ENCODE results near the gene ABLIM3.
A peak's percentile ranks its signal among the peaks of the same experiment; 100 is the strongest.

The ABLIM3 gene

DNA sequence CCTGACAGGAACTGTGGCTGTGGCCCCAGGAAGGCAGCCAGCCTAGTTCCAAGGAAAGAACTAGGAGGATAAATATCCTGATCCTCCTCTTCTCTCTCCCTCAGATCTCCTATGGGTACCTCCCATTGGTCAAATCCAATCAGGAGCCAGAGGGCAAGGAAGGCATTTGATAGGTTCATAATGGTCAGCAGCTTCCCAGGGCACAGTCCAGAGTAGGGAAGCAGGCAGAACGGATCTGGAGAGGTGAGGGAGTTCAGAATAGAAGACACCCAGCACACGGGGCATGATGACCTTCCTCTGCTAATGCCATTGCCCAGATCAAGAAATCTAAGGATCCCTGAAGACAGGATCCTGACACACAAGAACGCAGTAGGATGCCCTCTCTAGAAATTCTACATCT, 8.6 kb downstream of the ABLIM3 start:
- H3K36me3 ChIP-seq (ENCODE audit: control insufficient read depth in 1 of 2, insufficient read depth in 2 of 2, low read depth in 1 of 2, low read length in 2 of 2), result no peaks in the 10 kb centered on the region
- WGBS, result 56% methylated on average over 2 of the region's 3 CpGs

DNA sequence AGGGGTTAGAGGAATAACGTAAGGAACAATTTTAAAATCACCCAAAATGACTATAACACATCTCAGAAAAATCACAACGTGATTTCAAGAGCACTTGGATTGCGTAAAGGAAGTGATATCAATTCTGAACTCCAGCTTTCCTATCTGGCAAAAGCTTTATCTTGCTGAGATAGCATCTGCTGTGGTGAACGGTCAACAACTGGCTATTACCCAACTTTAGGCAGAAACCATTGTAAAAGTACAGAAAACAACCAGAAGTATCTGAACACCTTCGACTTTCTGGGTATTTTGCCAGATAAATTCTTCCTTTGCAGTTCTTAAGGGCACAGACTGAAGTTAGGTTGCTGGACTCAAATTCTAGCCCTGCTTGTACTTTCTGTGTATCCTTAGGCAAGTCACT, 9.2 kb downstream of the ABLIM3 start:
- H3K4me3 ChIP-seq (ENCODE audit: insufficient read depth in 1 of 2, low read depth in 1 of 2, low read length in 2 of 2), result no peak overlapping the region
- no peak for DNase-seq
- H3K4me1 ChIP-seq (ENCODE audit: control insufficient read depth, insufficient read depth, low read depth, low read length), result peaks cover 14% of the 10 kb centered on the region
- H3K18ac ChIP-seq (ENCODE audit: low read depth in 1 of 2, low read length in 2 of 2), result no peak overlapping the region
- no peaks in the 10 kb centered on the region for H3K27me3 ChIP-seq (ENCODE audit: control insufficient read depth in 1 of 2, insufficient read depth in 1 of 2, low read length in 2 of 2)
- no peak overlapping the region for H2BK15ac ChIP-seq (ENCODE audit: low read depth, poor library complexity, severe bottlenecking)
- no peak overlapping the region for H3K27ac ChIP-seq (ENCODE audit: low read length, poor library complexity, severe bottlenecking)
- no peak overlapping the region for H4K91ac ChIP-seq (ENCODE audit: low read length)
- H3K36me3 ChIP-seq (ENCODE audit: control insufficient read depth in 1 of 2, insufficient read depth in 2 of 2, low read depth in 1 of 2, low read length in 2 of 2), result no peaks in the 10 kb centered on the region
- H3K4ac ChIP-seq (ENCODE audit: low read depth in 1 of 2, low read length in 2 of 2), result no peak overlapping the region
- no peak overlapping the region for H2AFZ ChIP-seq (ENCODE audit: low read depth, low read length)
- H2BK5ac ChIP-seq (ENCODE audit: low read depth, low read length, poor library complexity, severe bottlenecking), result no peak overlapping the region
- H4K8ac ChIP-seq (ENCODE audit: low read length), result no peak overlapping the region
- H2BK12ac ChIP-seq (ENCODE audit: low read length in 2 of 2), result no peak overlapping the region
- H3K23ac ChIP-seq (ENCODE audit: low read length in 2 of 2), result no peak overlapping the region
- H3K79me1 ChIP-seq (replicated peaks; ENCODE audit: low read length, poor library complexity, severe bottlenecking), result peaks cover 7% of the 10 kb centered on the region
- H3K9me3 ChIP-seq (ENCODE audit: control insufficient read depth, low read length), result no peaks in the 10 kb centered on the region
- H3K14ac ChIP-seq (ENCODE audit: low read length in 2 of 2), result no peak overlapping the region
- H2BK120ac ChIP-seq (ENCODE audit: low read depth, low read length), result peak overlapping the region; percentile 57
- H3K4me2 ChIP-seq (ENCODE audit: low read length, poor library complexity, severe bottlenecking), result no peak overlapping the region
- WGBS, result 69% methylated on average over 5 of the region's 5 CpGs
- H2AK5ac ChIP-seq (ENCODE audit: low read length, severe bottlenecking), result peak overlapping the region; percentile 15
- no peak overlapping the region for H3K9ac ChIP-seq (ENCODE audit: low read length)

More for the DNA sequence above, 8.6 kb downstream of the ABLIM3 start:
- Histone ChIP-seq H4K91ac (ENCODE audit: low read length) (peak overlapping the region; percentile 87), H2BK12ac (ENCODE audit: low read length in 2 of 2) (peak overlapping the region; percentile 72 to 82), H2BK15ac (ENCODE audit: low read depth, poor library complexity, severe bottlenecking) (peak overlapping the region; percentile 49), H2AK5ac (ENCODE audit: low read length, severe bottlenecking) (peak overlapping the region; percentile 89), H3K27ac (ENCODE audit: low read length, poor library complexity, severe bottlenecking) (no peak overlapping the region), H3K9ac (ENCODE audit: low read length) (no peak overlapping the region), H3K18ac (ENCODE audit: low read depth in 1 of 2, low read length in 2 of 2) (peak overlapping the region; percentile 72 to 97), H3K4me2 (ENCODE audit: low read length, poor library complexity, severe bottlenecking) (no peak overlapping the region), H3K14ac (ENCODE audit: low read length in 2 of 2) (peak overlapping the region in 1 of 2 experiments; percentile 86), H3K4ac (ENCODE audit: low read depth in 1 of 2, low read length in 2 of 2) (peak overlapping the region; percentile 1 to 89), H3K4me3 (ENCODE audit: insufficient read depth in 1 of 2, low read depth in 1 of 2, low read length in 2 of 2) (no peak overlapping the region), H3K23ac (ENCODE audit: low read length in 2 of 2) (no peak overlapping the region), H4K8ac (ENCODE audit: low read length) (peak overlapping the region; percentile 75), H3K27me3 (ENCODE audit: control insufficient read depth in 1 of 2, insufficient read depth in 1 of 2, low read length in 2 of 2) (no peaks in the 10 kb centered on the region), H3K9me3 (ENCODE audit: control insufficient read depth, low read length) (no peaks in the 10 kb centered on the region), H3K79me1 (replicated peaks; ENCODE audit: low read length, poor library complexity, severe bottlenecking) (peaks cover 7% of the 10 kb centered on the region), H3K4me1 (ENCODE audit: control insufficient read depth, insufficient read depth, low read depth, low read length) (peaks cover 14% of the 10 kb centered on the region), H2AFZ (ENCODE audit: low read depth, low read length) (no peak overlapping the region), H2BK5ac (ENCODE audit: low read depth, low read length, poor library complexity, severe bottlenecking) (no peak overlapping the region), H2BK120ac (ENCODE audit: low read depth, low read length) (no peak overlapping the region)
- DNase-seq, result no peak

DNA sequence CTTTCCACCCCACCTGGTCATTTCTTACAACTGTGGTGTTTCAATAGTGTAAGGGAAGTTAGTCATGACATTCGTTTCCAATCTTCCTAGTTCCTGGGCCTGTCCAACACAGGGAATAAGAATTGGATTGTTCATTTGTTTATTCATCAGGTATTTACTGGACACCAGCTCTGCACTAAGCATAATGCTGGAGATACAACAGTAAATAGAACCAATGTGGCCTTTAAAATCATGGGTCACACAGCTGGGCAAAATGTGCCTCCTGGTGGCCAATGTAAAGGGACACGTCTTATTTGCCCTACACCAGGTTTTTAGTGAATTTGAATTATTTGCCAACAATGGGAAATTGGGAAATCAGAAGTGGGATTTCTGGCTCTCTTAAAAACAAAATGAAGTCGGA, 10.4 kb downstream of the ABLIM3 start:
- Histone ChIP-seq H3K36me3 (ENCODE audit: control insufficient read depth in 1 of 2, insufficient read depth in 2 of 2, low read depth in 1 of 2, low read length in 2 of 2) (no peaks in the 10 kb centered on the region), H2AFZ (ENCODE audit: low read depth, low read length) (no peak overlapping the region), H2AK5ac (ENCODE audit: low read length, severe bottlenecking) (peak overlapping the region; percentile 78), H3K14ac (ENCODE audit: low read length in 2 of 2) (no peak overlapping the region), H3K18ac (ENCODE audit: low read depth in 1 of 2, low read length in 2 of 2) (peak overlapping the region in 1 of 2 experiments; percentile 47), H3K27me3 (ENCODE audit: control insufficient read depth in 1 of 2, insufficient read depth in 1 of 2, low read length in 2 of 2) (no peaks in the 10 kb centered on the region), H4K8ac (ENCODE audit: low read length) (no peak overlapping the region), H4K91ac (ENCODE audit: low read length) (no peak overlapping the region), H2BK5ac (ENCODE audit: low read depth, low read length, poor library complexity, severe bottlenecking) (no peak overlapping the region), H3K9me3 (ENCODE audit: control insufficient read depth, low read length) (no peaks in the 10 kb centered on the region), H2BK120ac (ENCODE audit: low read depth, low read length) (peak overlapping the region; percentile 83), H3K9ac (ENCODE audit: low read length) (peak overlapping the region; percentile 15), H3K27ac (ENCODE audit: low read length, poor library complexity, severe bottlenecking) (peak overlapping the region; percentile 75), H2BK15ac (ENCODE audit: low read depth, poor library complexity, severe bottlenecking) (no peak overlapping the region), H3K4me2 (ENCODE audit: low read length, poor library complexity, severe bottlenecking) (no peak overlapping the region), H3K23ac (ENCODE audit: low read length in 2 of 2) (no peak overlapping the region), H3K79me1 (replicated peaks; ENCODE audit: low read length, poor library complexity, severe bottlenecking) (peaks cover 14% of the 10 kb centered on the region), H3K4ac (ENCODE audit: low read depth in 1 of 2, low read length in 2 of 2) (no peak overlapping the region), H2BK12ac (ENCODE audit: low read length in 2 of 2) (peak overlapping the region in 1 of 2 experiments; percentile 63), H3K4me3 (ENCODE audit: insufficient read depth in 1 of 2, low read depth in 1 of 2, low read length in 2 of 2) (no peak overlapping the region), H3K4me1 (ENCODE audit: control insufficient read depth, insufficient read depth, low read depth, low read length) (peaks cover 16% of the 10 kb centered on the region)
- DNase-seq, result peak; percentile 57
- 72% methylated on average over 2 of the region's 3 CpGs for whole genome bisulfite sequencing

DNA sequence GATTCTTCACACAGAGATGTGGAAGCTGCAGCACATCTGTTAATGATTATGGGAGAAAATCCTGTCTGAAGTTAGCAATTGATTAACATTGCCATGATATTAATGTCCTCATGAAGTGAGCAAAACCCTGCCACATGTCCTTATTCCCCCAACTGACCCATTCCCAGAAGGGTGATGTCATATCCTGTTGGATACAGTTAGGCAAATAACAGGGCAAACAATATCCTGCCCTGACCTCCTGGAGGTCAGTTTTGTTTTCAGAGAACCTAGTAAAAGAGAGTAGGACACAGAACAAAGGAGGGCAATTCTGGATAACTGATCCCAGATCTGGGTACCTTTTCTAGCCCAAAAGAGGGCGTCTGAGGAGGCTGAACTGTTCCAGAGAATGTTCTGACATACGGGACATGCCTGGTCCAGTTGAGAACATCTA, 11.0 kb downstream of the ABLIM3 start:
- no peak overlapping the region for H3K14ac ChIP-seq (ENCODE audit: low read length in 2 of 2)
- peak; percentile 58 for DNase-seq
- H3K36me3 ChIP-seq (ENCODE audit: control insufficient read depth in 1 of 2, insufficient read depth in 2 of 2, low read depth in 1 of 2, low read length in 2 of 2), result no peaks in the 10 kb centered on the region
- peak overlapping the region; percentile 70 to 88 for H2BK12ac ChIP-seq (ENCODE audit: low read length in 2 of 2)
- H3K27ac ChIP-seq (ENCODE audit: low read length, poor library complexity, severe bottlenecking), result peak overlapping the region; percentile 79
- H2BK120ac ChIP-seq (ENCODE audit: low read depth, low read length), result no peak overlapping the region
- peak overlapping the region; percentile 83 for H4K8ac ChIP-seq (ENCODE audit: low read length)
- H3K18ac ChIP-seq (ENCODE audit: low read depth in 1 of 2, low read length in 2 of 2), result peak overlapping the region; percentile 6 to 61
- H3K23ac ChIP-seq (ENCODE audit: low read length in 2 of 2), result no peak overlapping the region
- peak overlapping the region; percentile 15 for H3K9ac ChIP-seq (ENCODE audit: low read length)
- 85% methylated on average over 2 of the region's 2 CpGs for WGBS
- no peak overlapping the region for H4K91ac ChIP-seq (ENCODE audit: low read length)
- no peak overlapping the region for H3K4ac ChIP-seq (ENCODE audit: low read depth in 1 of 2, low read length in 2 of 2)
- no peak overlapping the region for H2BK15ac ChIP-seq (ENCODE audit: low read depth, poor library complexity, severe bottlenecking)
- peak overlapping the region; percentile 96 for H2AK5ac ChIP-seq (ENCODE audit: low read length, severe bottlenecking)
- peak overlapping the region in 1 of 2 experiments; percentile 6 for H3K4me3 ChIP-seq (ENCODE audit: insufficient read depth in 1 of 2, low read depth in 1 of 2, low read length in 2 of 2)
- no peaks in the 10 kb centered on the region for H3K27me3 ChIP-seq (ENCODE audit: control insufficient read depth in 1 of 2, insufficient read depth in 1 of 2, low read length in 2 of 2)
- peak overlapping the region; percentile 2 for H2BK5ac ChIP-seq (ENCODE audit: low read depth, low read length, poor library complexity, severe bottlenecking)
- no peaks in the 10 kb centered on the region for H3K9me3 ChIP-seq (ENCODE audit: control insufficient read depth, low read length)
- no peak overlapping the region for H2AFZ ChIP-seq (ENCODE audit: low read depth, low read length)
- H3K4me1 ChIP-seq (ENCODE audit: control insufficient read depth, insufficient read depth, low read depth, low read length), result peaks cover 16% of the 10 kb centered on the region
- H3K4me2 ChIP-seq (ENCODE audit: low read length, poor library complexity, severe bottlenecking), result no peak overlapping the region
- H3K79me1 ChIP-seq (replicated peaks; ENCODE audit: low read length, poor library complexity, severe bottlenecking), result peaks cover 14% of the 10 kb centered on the region

Measured in mesenchymal stem cell (in vitro differentiated cells and primary cell).